ENCODE measurements around the gene NUP210.

The NUP210 gene

DNA sequence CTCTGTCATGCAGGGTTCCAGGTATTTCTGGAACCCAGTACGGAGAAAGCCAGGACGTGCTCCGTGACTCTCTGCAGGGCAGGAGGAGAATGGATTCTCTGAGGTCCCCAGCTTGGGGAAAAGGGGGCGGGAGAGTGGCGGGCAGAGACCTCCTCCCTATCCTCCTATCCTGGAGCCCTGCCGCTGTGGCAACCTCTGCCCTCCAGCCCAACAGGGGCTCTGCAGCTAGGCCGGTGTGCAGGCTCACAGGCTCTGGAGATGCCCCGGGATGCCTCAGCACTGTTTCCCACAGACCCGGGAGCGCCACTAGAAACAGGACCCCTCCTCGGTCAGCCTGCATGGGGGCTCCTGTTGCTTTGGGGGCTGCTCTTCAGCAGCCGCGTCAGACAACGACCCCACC lies 43.1 kb downstream of the NUP210 start:
- DNase-seq, result no peak

DNA sequence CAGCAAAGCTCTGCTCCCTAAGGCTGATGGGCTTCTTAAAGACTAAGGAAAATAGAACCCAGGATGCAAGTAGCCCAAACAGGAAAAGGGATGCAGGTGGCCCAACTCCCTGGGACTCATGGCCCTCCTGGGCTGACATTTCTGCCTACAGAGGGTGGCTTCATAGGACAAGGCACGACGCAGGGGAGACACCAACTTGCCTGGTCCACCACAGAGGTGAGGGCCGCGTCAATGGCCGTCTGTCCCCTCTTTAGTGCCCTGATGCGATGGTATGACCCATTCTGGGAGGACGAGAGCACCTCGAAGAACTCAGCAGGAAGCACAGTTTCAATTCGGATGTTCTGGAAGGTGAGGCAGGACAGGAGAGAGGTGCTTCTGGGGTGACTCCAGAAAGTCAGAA lies 44.0 kb downstream of the NUP210 start:
- DNase-seq, result no peak

DNA sequence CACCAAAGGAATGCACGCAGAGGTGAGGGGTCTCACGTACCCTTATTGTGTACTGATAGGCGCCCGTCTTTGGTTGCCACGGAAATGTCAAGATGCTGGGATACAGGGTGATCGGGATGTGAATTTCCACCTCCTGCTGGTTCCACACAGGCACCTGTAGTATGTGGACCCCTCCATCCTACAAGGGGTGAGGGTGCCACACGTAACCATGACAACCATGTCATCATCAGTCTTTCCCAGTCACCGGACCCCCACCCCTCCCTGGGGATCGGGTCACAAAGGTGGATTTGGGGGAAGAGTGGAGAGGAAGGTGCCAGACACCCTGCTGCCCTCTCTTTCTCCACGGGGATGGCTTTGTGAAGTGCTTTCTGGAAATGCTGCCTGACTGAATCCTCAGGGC lies 44.7 kb downstream of the NUP210 start:
- DNase-seq, result no peak

DNA sequence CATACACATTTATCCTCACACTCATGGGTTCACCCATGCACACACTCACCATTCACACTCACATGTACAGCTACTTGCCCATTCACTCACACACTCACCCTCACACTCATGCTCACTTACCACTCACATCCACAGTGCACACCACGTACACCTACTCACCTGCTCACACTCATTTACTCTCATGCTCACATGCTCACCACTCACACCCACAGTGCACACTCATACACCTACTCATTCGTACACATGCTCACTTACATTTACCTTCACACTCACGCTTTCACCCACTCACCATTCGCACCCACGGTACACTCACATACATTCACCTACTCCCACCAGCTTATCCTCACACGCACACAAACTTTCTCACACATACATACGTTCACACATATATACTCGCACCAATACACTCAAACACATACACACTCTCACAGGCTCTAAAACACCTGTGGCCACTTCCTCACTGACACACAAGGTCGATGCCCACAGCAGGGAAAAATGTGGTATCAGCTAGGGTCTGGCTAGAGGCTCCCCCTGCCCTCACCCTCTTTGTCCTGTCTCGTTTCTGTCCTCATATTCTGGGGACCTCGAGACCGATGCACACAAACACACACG lies 46.0 kb downstream of the NUP210 start:
- no peak for DNase-seq

DNA sequence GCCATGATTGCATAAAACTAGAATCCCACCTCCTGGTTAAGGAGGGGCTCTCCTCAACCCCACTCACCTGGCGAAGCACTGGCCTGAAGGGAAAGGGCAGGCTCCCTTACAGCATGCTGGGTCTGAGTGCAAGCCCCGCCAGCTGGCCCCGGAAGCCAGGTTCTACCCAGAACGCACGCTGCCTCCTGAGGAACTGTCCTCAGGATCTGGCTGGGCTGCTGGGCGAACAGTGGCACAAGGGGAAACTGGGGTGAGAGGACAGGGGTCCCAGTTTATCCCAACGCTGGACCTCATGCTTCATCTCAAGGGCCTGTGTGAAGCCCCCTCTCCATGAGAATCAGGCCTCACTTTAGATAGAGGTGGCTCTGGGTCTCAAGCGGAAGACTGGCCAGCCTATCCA lies 47.5 kb downstream of the NUP210 start:
- DNase-seq, result no peak

DNA sequence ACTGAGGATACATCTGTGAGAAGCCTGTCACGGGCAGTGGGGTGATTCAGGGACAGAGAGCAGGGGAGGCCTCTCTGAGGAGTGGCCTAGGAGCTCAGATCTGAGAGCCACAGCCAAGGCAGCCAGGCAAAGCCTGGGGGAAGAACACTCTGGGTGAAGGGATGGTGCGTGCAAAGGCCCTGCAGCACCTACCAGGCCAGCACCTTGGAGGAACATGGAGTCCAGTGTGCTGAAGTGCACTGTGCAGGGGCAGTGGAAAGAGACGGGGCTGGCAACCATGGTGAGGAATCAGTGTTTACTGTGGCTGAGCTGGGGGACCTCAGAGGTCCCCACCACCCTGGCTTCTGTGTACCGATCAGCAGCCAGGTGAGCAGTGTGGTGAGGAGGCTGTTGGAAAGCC lies 48.0 kb downstream of the NUP210 start:
- DNase-seq, result no peak

DNA sequence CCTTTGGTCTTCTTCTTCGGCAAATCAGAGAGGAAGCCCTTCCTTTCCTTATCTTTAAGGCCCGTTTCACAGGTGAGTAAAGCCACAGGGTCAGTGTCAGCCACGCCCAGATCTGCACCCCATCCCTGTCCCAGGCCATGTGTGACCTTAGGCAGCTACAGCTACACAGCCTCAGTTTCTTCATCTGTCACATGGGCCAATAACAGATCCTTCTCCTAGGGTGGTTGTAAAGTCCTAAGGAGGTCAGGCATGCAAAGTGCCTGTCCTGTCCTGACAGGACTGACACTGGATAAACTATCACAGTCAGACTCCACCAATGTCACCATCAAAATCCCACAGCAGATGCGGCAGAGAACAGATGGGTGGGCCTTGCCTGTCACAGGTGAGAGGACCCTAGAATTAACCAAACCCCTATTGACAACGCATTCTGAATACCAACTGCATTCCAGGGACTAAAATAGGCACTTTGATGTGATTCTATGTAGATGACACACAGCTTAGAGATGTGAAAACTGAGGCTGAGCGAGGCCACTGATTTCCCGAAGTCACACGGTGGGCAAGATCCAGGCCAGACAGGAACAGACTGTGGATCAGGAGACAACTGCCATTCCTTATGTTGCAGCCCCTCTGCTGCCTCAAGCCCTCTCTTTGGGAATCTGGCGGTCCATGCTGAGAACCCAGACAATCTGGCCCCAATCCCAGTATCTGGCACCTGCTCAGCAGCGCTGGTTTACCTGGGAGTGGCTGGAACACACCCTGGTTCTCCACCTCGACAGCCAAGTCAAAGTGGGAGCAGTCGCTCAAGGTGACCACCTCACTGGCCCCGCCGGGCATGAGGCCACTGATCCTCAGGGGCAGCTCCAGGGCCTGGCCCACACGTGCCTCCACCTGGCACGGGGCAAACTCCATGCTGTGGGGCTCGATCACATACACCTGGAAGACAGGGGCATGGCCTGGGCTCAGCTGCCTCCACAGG lies 48.7 kb downstream of the NUP210 start:
- DNase-seq, result no peak

DNA sequence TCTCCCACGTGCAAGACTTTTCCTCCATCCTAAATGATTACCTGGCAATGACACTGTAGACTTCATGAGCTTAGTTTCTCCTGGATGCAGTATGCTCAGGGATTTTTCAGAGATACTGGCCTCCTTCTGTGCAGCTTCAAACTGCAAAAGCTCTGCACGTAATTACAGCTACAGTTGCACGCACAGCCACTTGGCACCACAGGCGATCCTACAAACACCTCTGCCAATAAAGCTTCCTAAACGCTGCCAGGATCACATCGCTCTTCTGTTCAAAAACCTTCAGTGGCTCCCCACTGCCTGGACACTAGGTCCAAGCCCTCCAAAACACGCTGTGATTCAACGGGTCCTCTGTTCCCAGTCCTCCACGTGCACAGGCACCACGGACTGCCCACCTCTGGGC lies 49.5 kb downstream of the NUP210 start:
- no peak for DNase-seq

DNA sequence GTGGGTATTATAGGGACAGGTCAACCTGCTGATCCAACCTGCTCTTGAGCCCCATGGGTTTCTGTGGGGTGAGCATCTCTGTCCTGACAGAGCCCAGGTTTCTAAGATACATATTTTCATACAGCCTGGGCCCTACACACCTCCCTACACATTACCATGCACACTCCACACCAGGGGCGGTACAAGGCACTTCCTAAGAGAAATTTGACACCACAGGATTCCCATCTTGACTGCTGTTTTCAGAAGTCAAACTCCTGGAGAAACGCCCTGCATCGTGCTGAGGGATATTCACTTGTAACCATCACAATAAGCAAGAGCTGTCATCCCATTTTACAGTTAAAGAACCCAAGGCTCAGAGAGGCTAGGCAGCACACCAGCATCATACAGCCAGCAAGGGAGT lies 50.1 kb downstream of the NUP210 start:
- no peak for DNase-seq

DNA sequence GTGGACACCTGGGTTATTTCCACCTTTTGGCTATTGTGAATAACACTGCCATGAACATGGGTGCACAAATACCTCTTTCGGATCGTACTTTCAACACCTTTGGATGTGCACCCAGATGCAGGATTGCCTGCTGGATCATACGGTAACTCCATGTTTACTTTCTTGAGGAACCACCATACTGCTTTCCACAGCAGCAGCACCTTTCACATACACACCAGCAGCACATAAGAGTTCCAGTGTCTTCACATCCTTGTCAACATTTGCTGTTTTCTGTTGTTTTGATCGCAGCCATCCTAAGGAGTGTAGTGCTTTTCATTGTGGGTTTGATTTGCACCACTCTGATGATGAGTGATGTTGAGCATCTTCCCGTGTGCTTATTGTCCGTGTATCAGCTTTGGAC lies 51.3 kb downstream of the NUP210 start:
- no peak for DNase-seq

DNA sequence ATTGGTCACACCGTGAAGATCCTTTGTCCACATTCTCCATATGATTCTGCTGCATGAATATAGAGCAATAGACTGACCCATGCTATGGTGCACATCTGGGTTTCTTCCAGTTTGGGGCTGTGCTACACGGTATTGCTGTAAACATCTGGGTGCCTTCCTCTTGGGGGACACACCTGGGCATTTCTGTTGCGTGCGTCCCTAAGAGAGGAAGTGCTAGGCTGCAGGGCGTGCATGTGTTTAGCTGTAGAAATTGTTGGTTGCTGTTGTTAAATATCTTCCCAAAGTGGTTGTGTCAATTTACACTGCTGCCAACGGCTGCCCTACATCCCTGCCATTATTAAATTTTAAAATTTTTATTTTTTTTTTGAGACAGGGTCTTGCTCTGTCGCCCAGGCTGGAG lies 52.4 kb downstream of the NUP210 start:
- no peak for DNase-seq

DNA sequence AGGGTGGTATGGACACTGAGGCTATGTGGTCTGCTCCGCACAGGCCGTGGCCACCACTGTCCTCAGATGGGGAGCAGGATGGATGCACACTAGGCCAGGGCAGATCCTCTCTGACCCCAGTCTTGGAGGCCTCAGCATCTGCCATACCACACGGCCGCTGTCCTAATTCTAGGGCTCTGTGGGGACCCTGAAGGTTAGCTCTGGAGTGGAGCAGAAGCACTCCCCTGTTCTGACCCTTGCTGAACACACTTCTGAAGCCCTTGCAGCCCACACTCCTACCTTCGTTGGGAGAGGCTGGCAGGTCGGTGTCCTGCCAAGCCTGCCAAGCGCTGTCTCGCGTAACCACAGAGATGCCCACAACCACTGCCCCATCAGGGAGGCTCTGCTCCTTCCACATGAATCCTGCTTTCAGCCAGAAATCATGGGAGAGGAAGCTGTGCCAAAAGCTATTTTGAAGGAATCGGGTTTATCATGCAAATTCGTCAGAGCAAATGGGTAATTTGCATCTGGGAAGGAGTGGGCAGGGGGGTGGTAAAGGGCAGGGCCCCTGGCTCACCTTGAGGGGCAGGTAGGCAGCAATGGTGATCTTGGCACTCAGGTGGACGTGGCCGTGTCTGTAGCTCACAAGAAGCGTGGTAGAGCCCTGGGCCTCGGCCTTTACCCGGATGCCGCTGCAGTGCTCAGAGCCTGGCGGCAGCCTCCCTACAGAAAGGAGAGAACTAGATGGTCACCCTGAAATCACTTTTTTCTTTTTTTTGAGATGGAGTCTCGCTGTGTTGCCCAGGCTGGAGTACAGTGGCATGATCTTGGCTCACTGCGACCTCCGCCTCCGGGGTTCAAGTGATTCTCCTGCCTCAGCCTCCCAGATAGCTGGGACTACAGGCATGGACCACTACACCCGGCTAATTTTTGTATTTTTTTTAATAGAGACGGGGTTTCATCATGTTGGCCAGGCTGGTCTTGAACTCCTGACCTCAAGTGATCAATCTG lies 54.4 kb downstream of the NUP210 start:
- no peak for DNase-seq

DNA sequence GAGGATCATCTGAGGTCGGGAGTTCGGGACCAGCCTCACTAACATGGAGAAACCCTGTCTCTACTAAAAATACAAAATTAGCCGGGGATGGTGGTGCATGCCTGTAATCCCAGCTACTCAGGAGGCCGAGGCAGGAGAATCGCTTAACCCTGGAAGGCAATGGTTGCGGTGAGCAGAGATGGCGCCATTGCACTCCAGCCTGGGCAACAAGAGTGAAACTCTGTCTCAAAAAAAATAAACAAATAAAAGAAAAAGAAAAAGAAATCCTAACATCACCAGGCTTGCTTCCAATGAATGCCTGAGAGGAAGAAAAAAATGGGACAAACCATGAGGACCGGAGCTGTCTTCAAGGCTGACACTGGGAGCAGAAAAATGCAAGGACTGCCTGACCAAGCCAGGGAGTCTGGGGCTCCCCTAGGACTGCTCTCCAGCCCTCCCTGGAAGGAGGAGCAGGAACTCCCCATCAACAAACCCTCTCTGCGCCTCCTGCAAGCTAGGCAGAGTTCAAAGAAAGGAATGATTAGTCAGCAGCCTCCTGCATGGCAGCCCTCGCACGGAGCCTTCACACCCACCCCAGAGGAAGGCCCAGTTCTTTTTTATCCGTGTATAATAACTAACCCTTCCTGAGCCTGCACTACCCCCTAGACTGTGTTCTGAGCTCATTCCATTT lies 55.4 kb downstream of the NUP210 start:
- peak in 9 of 56 donors; percentile 8 to 47 (median 21) for DNase-seq

DNA sequence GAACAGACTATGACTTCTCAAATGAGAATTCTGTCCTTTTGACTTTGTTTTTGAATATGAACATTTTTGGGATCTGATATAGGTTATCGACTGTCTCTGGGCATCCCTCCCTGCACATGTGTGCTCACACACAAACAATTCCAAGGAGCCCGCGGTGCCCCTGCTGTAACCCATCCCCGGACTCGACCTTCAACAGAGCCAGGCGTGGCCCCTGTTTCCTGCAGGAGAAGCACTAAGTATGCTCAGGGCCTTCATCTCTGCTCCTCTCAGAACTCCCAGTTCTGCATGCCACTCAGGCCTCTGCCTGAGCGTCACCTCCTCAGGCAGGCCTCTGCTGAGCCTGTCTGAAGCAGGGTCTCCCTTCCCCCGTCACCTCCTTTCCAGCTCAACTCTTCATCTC lies 57.6 kb downstream of the NUP210 start:
- DNase-seq, result no peak

DNA sequence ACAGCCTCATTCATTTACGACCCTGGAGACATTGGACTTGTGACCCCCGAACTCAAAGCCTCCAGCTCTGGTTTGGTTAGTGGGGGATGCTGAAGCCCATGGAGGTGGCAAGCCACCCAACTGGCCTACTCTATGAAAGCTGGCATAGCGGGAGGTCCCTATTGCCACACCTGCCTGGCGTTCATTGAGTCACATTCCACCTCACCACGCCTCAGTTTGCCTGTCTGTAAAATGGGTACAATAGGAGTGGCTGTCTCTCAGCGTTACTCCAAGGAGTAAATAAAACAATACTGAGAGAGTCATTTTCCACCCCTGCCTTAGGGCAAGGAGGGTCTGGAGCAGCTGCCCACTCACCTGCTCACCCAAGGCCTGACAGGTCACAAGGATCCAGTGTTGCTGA lies 60.2 kb downstream of the NUP210 start:
- DNase-seq, result no peak

DNA sequence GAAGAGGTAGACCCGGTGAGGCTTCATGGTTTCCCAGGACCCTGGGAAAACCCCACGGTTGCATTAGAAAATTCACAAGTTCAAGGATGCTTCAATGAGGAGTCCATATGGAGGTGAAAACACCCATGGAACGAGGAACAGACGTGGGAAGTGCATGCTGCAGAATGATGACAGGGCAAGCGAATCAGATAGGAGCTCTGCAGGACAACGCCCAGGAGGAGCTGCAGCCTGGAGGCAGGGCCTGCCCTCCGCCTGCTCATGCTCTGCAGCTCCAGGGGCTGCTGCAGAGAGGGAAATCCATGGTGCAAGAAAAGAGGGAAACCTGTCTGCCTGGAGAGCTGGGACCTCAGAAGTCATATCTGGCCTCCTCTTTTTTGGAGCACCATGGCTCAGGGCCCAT lies 61.5 kb downstream of the NUP210 start:
- DNase-seq, result no peak

DNA sequence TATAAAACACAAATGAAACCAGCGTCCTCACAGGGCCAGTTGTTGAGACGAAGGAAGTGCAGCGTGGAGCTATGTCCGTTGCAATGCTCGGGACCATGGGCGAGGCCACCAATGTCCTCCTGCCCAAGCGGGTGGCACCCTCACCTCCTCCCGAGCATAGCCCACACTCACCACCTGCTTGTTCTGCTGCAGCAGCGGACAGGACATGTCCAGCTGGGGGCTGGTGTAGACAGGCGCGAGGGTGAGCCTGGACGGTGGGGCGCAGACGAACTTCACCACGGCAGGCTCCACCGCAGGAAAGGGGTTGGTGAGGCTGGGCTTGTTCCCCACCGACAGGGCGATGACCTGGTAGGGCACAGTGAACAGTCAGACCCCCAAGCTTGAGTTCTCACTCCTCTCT lies 62.1 kb downstream of the NUP210 start:
- no peak for DNase-seq

DNA sequence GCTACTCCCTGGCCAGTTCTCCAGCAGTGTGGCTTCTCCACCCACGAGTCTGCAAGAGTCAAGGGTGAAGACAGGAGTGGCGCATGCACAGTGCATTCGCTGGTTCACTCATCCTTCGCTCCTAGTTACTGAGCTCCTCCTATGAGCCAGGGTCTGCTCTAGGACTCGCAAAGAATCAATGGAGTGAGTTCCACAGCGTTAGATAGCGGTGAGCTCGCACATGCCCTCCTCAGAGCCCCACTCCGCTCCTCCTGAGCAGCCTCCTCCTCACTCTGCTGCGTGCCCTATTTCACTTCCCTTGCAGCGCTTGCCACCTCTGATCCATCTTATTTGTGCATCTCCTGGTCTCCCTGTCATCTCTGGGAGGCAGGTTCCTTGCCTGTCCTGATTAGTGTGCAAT lies 63.0 kb downstream of the NUP210 start:
- DNase-seq, result peak in 4 of 56 donors; percentile 7 to 33 (median 14)

DNA sequence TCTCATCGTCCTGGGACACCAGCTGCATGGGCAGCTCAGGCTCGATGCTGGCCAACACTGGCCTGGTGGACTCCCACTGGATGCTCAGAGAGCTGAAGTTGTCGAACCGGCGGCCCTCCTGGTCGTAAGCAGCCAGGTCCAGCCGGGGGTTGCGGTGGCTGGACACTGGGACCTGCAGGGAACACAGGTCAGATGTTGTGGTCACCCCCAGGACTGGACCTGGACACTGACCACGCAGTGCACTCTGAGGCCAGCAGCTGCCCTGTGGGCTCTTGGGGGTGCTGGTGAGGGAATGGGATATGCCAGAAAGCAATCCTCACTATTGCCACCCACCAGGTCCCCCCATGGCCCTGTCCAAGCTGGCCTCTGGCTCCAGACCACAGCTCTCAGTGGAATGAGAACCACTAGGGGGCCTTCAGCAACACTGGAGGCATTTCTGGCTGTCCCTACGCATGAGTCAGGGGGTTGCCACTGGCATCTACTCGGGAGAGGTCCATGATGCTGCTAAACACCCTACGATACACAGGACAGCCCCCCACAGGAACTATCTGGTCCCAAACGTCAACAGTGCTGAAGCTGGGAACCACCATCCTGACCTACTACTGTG lies 66.1 kb downstream of the NUP210 start:
- no peak for DNase-seq

DNA sequence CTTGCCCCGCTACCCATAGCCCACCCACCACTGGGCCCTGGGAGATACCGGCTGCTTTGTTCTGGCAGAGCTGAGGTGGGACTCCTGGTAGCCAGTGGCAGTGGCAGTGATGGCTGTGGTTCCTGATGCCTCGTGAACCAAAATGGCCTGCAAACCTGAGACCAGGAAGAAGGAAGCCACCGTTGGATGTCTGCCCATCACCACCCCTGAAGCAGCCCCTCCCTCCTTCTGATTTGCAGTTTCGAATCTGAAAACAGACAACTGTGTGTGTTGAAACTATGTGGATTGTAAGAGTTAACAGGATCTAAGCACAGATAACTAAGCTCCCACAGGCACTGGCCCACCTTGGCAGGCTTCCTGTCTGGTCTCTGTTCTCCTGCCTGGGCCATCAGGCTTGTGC lies 66.6 kb downstream of the NUP210 start:
- DNase-seq, result no peak

All from nucleus accumbens (tissue), 56 donors.